ENCODE results near the gene SNED1.

Gene SNED1

GRCh38 chr2:240967681-240968621 is 30.5 kb upstream of the SNED1 start:
- H3K4me1 ChIP-seq (ENCODE audit: control insufficient read depth in 2 of 2, insufficient read depth in 1 of 2, low read depth in 1 of 2, low read length in 2 of 2): peaks cover under 1 to 1% of the 10 kb centered on the region in 2 donors
- peak overlapping the region; percentile 72 for H2BK120ac ChIP-seq (ENCODE audit: low read depth, low read length)
- peak overlapping the region in 1 of 2 donors; percentile 17 for H3K4me3 ChIP-seq (ENCODE audit: low read length in 2 of 2)
- no peak for DNase-seq (ENCODE audit: low spot score)
- no peak overlapping the region for H3K14ac ChIP-seq (ENCODE audit: low read length)
- no peak overlapping the region for H4K91ac ChIP-seq (ENCODE audit: low read depth, low read length, poor library complexity)
- peak overlapping the region; percentile 21 for H3K9ac ChIP-seq (ENCODE audit: low read depth, low read length, poor library complexity)
- H3K27ac ChIP-seq (replicated peaks; ENCODE audit: low read length): no peak overlapping the region
- H3K9me3 ChIP-seq (replicated peaks in 1 of 2; ENCODE audit: control insufficient read depth in 2 of 2, insufficient read depth in 1 of 2, low read depth in 1 of 2, low read length in 2 of 2): no peaks in the 10 kb centered on the region
- no peaks in the 10 kb centered on the region for H3K36me3 ChIP-seq (replicated peaks in 1 of 2; ENCODE audit: control insufficient read depth in 2 of 2, insufficient read depth in 2 of 2, low read length in 2 of 2)
- no peak overlapping the region for H4K8ac ChIP-seq (ENCODE audit: low read depth, low read length)
- no peak overlapping the region for H2AFZ ChIP-seq (ENCODE audit: low read length)
- peak overlapping the region; percentile 58 for H2BK15ac ChIP-seq (ENCODE audit: low read length)
- peak overlapping the region; percentile 76 for H3K18ac ChIP-seq (ENCODE audit: low read length)
- H3K79me1 ChIP-seq (ENCODE audit: low read depth, low read length): no peaks in the 10 kb centered on the region
- no peak overlapping the region for H3K23ac ChIP-seq (ENCODE audit: low read depth, low read length, poor library complexity)
- no CpG with 5 or more reads among the region's 34 CpGs for WGBS, 2 donors (ENCODE audit: extremely low coverage in 2 of 2, insufficient read length in 2 of 2, insufficient replicate concordance in 1 of 2)
- H2AK5ac ChIP-seq (ENCODE audit: low read depth, low read length): peak overlapping the region; percentile 81
- no peak overlapping the region for H3K4ac ChIP-seq (ENCODE audit: low read length)
- peak overlapping the region; percentile 60 for H2BK5ac ChIP-seq (ENCODE audit: low read length)
- H3K27me3 ChIP-seq (ENCODE audit: control insufficient read depth in 3 of 3, insufficient read depth in 3 of 3, low read depth in 1 of 3, low read length in 3 of 3): peaks cover 0 to 31% (median 0%) of the 10 kb centered on the region in 3 experiments
- no peak overlapping the region for H3K4me2 ChIP-seq (ENCODE audit: insufficient read depth, low read length, poor library complexity, severe bottlenecking)
- peak overlapping the region; percentile 10 for H2BK12ac ChIP-seq (ENCODE audit: low read length)

- Histone ChIP-seq H3K27ac (replicated peaks; ENCODE audit: low read length) (no peak overlapping the region), H2AFZ (ENCODE audit: low read length) (no peak overlapping the region), H3K18ac (ENCODE audit: low read length) (no peak overlapping the region), H4K8ac (ENCODE audit: low read depth, low read length) (no peak overlapping the region), H3K36me3 (replicated peaks in 1 of 2; ENCODE audit: control insufficient read depth in 2 of 2, insufficient read depth in 2 of 2, low read length in 2 of 2) (no peaks in the 10 kb centered on the region), H3K9me3 (replicated peaks in 1 of 2; ENCODE audit: control insufficient read depth in 2 of 2, insufficient read depth in 1 of 2, low read depth in 1 of 2, low read length in 2 of 2) (no peaks in the 10 kb centered on the region), H3K4me3 (ENCODE audit: low read length in 2 of 2) (no peak overlapping the region), H4K91ac (ENCODE audit: low read depth, low read length, poor library complexity) (no peak overlapping the region), H2BK5ac (ENCODE audit: low read length) (peak overlapping the region; percentile 60), H3K14ac (ENCODE audit: low read length) (no peak overlapping the region), H3K4me2 (ENCODE audit: insufficient read depth, low read length, poor library complexity, severe bottlenecking) (no peak overlapping the region), H2BK12ac (ENCODE audit: low read length) (no peak overlapping the region), H3K27me3 (ENCODE audit: control insufficient read depth in 3 of 3, insufficient read depth in 3 of 3, low read depth in 1 of 3, low read length in 3 of 3) (peaks cover 0 to 36% (median 0%) of the 10 kb centered on the region in 3 experiments), H2AK5ac (ENCODE audit: low read depth, low read length) (peak overlapping the region; percentile 81), H2BK120ac (ENCODE audit: low read depth, low read length) (no peak overlapping the region), H3K9ac (ENCODE audit: low read depth, low read length, poor library complexity) (no peak overlapping the region), H3K79me1 (ENCODE audit: low read depth, low read length) (no peaks in the 10 kb centered on the region), H3K4ac (ENCODE audit: low read length) (no peak overlapping the region), H3K23ac (ENCODE audit: low read depth, low read length, poor library complexity) (no peak overlapping the region), H2BK15ac (ENCODE audit: low read length) (peak overlapping the region; percentile 15), H3K4me1 (ENCODE audit: control insufficient read depth in 2 of 2, insufficient read depth in 1 of 2, low read depth in 1 of 2, low read length in 2 of 2) (peaks cover 0 to 2% of the 10 kb centered on the region in 2 donors)
- DNase-seq (ENCODE audit: low spot score): no peak
- no CpG with 5 or more reads among the region's 15 CpGs for WGBS, 2 donors (ENCODE audit: extremely low coverage in 2 of 2, insufficient read length in 2 of 2, insufficient replicate concordance in 1 of 2)
Measured at GRCh38 chr2:240968731-240969624, 29.4 kb upstream of the SNED1 start.

GRCh38 chr2:240970104-240970503 is 28.3 kb upstream of the SNED1 start:
- H2BK12ac ChIP-seq (ENCODE audit: low read length): no peak overlapping the region
- WGBS, 2 donors (ENCODE audit: extremely low coverage in 2 of 2, insufficient read length in 2 of 2, insufficient replicate concordance in 1 of 2): no CpG with 5 or more reads among the region's 3 CpGs

More at GRCh38 chr2:240970104-240970503, 28.3 kb upstream of the SNED1 start:
- no peak overlapping the region for H3K27ac ChIP-seq (replicated peaks; ENCODE audit: low read length)
- no peak overlapping the region for H3K4ac ChIP-seq (ENCODE audit: low read length)
- H3K4me3 ChIP-seq (ENCODE audit: low read length in 2 of 2): no peak overlapping the region
- H2BK5ac ChIP-seq (ENCODE audit: low read length): no peak overlapping the region
- H2AK5ac ChIP-seq (ENCODE audit: low read depth, low read length): no peak overlapping the region
- H3K4me1 ChIP-seq (ENCODE audit: control insufficient read depth in 2 of 2, insufficient read depth in 1 of 2, low read depth in 1 of 2, low read length in 2 of 2): peaks cover 0 to 2% of the 10 kb centered on the region in 2 donors
- H3K4me2 ChIP-seq (ENCODE audit: insufficient read depth, low read length, poor library complexity, severe bottlenecking): no peak overlapping the region
- no peaks in the 10 kb centered on the region for H3K9me3 ChIP-seq (replicated peaks in 1 of 2; ENCODE audit: control insufficient read depth in 2 of 2, insufficient read depth in 1 of 2, low read depth in 1 of 2, low read length in 2 of 2)
- H3K18ac ChIP-seq (ENCODE audit: low read length): no peak overlapping the region
- H3K79me1 ChIP-seq (ENCODE audit: low read depth, low read length): no peaks in the 10 kb centered on the region
- H2BK120ac ChIP-seq (ENCODE audit: low read depth, low read length): no peak overlapping the region
- no peak overlapping the region for H3K14ac ChIP-seq (ENCODE audit: low read length)
- H3K36me3 ChIP-seq (replicated peaks in 1 of 2; ENCODE audit: control insufficient read depth in 2 of 2, insufficient read depth in 2 of 2, low read length in 2 of 2): no peaks in the 10 kb centered on the region
- no peak overlapping the region for H4K8ac ChIP-seq (ENCODE audit: low read depth, low read length)
- no peak overlapping the region for H4K91ac ChIP-seq (ENCODE audit: low read depth, low read length, poor library complexity)
- no peak for DNase-seq (ENCODE audit: low spot score)
- no peak overlapping the region for H2BK15ac ChIP-seq (ENCODE audit: low read length)
- no peak overlapping the region for H3K9ac ChIP-seq (ENCODE audit: low read depth, low read length, poor library complexity)
- no peak overlapping the region for H2AFZ ChIP-seq (ENCODE audit: low read length)
- H3K23ac ChIP-seq (ENCODE audit: low read depth, low read length, poor library complexity): no peak overlapping the region
- H3K27me3 ChIP-seq (ENCODE audit: control insufficient read depth in 3 of 3, insufficient read depth in 3 of 3, low read depth in 1 of 3, low read length in 3 of 3): peaks cover 0 to 36% (median 0%) of the 10 kb centered on the region in 3 experiments
